Measurements from ENCODE around the gene TRIM44. TPM values are rescaled to one million over a fixed set of nuclear protein-coding genes. Genes with fewer than 3 reads are reported as not detected.
A peak's percentile ranks its signal among the peaks of the same experiment; 100 is the strongest.

Gene TRIM44
- polyA plus RNA-seq, 1 donor (not counting 4 experiments of a cell fraction or from before 2014, with no cell fraction given) = 48.3 TPM

- no peak for TF ChIP-seq EZH2 (IDR thresholded peaks at IDR 0.05; ENCODE audit: low read length)
- no peak for TF ChIP-seq CTCF (optimal IDR thresholded peaks at IDR 0.05 in 1 of 3, IDR thresholded peaks at IDR 0.05 in 1 of 3, conservative IDR thresholded peaks at IDR 0.05 in 1 of 3; ENCODE audit: extremely low read depth in 1 of 3, insufficient read depth in 2 of 3, low read length in 3 of 3)
These were observed 87.7 kb downstream of the TRIM44 start for GRCh38 chr11:35750315-35750714.

GRCh38 chr11:35750981-35751663 is 88.5 kb downstream of the TRIM44 start:
- FAIRE-seq = no peak
- no peaks in the 10 kb centered on the region for H3K9me3 ChIP-seq (ENCODE audit: control insufficient read depth, low read depth, low read length)
- H4K20me1 ChIP-seq (ENCODE audit: control insufficient read depth, extremely low read depth, insufficient read depth, low read length) = no peaks in the 10 kb centered on the region
- H3K27me3 ChIP-seq (ENCODE audit: control insufficient read depth, extremely low read depth, insufficient read depth, low read length) = no peaks in the 10 kb centered on the region
- peaks cover 22% of the 10 kb centered on the region for H3K4me1 ChIP-seq (ENCODE audit: control insufficient read depth, extremely low read depth, insufficient read depth, low read length)
- H3K79me2 ChIP-seq (ENCODE audit: control insufficient read depth, insufficient read depth, low read length) = peaks cover 2% of the 10 kb centered on the region
- H3K4me3 ChIP-seq (ENCODE audit: control insufficient read depth in 2 of 3, extremely low read depth in 1 of 3, insufficient read depth in 2 of 3, low read depth in 1 of 3, low read length in 3 of 3) = peak overlapping the region in 1 of 3 experiments; percentile 9
- H2AFZ ChIP-seq (ENCODE audit: control insufficient read depth, low read length) = no peak overlapping the region
- peak overlapping the region; percentile 70 for H3K4me2 ChIP-seq (ENCODE audit: control insufficient read depth, extremely low read depth, insufficient read depth, low read depth, low read length)
- dilution Hi-C loops (cut with MboI; ENCODE audit: extremely low pct_ligation_motif_present, low sequenced_read_pairs) = no loop called here
- TF ChIP-seq EZH2 (IDR thresholded peaks at IDR 0.05; ENCODE audit: low read length) (no peak), CTCF (optimal IDR thresholded peaks at IDR 0.05 in 1 of 3, IDR thresholded peaks at IDR 0.05 in 1 of 3, conservative IDR thresholded peaks at IDR 0.05 in 1 of 3; ENCODE audit: extremely low read depth in 1 of 3, insufficient read depth in 2 of 3, low read length in 3 of 3) (no peak)
- H3K27ac ChIP-seq (ENCODE audit: control insufficient read depth, insufficient read depth, low read length) = peak overlapping the region; percentile 11
- no peak for DNase-seq (ENCODE audit: low read depth, low spot score)
- H3K36me3 ChIP-seq (ENCODE audit: control insufficient read depth in 2 of 2, extremely low read depth in 1 of 2, insufficient read depth in 2 of 2, low read length in 2 of 2) = no peaks in the 10 kb centered on the region
- H3K9me1 ChIP-seq (ENCODE audit: control insufficient read depth, extremely low read depth, insufficient read depth, low read length) = peaks cover 4% of the 10 kb centered on the region
- no peak overlapping the region for H3K9ac ChIP-seq (ENCODE audit: control insufficient read depth, extremely low read depth, insufficient read depth, low read length)

More at GRCh38 chr11:35750315-35750714, 87.7 kb downstream of the TRIM44 start:
- Histone ChIP-seq H3K27me3 (ENCODE audit: control insufficient read depth, extremely low read depth, insufficient read depth, low read length) (no peaks in the 10 kb centered on the region), H3K4me3 (ENCODE audit: control insufficient read depth in 2 of 3, extremely low read depth in 1 of 3, insufficient read depth in 2 of 3, low read depth in 1 of 3, low read length in 3 of 3) (no peak overlapping the region), H3K36me3 (ENCODE audit: control insufficient read depth in 2 of 2, extremely low read depth in 1 of 2, insufficient read depth in 2 of 2, low read length in 2 of 2) (no peaks in the 10 kb centered on the region), H3K4me2 (ENCODE audit: control insufficient read depth, extremely low read depth, insufficient read depth, low read depth, low read length) (no peak overlapping the region), H3K9me3 (ENCODE audit: control insufficient read depth, low read depth, low read length) (no peaks in the 10 kb centered on the region), H2AFZ (ENCODE audit: control insufficient read depth, low read length) (no peak overlapping the region), H4K20me1 (ENCODE audit: control insufficient read depth, extremely low read depth, insufficient read depth, low read length) (no peaks in the 10 kb centered on the region), H3K9me1 (ENCODE audit: control insufficient read depth, extremely low read depth, insufficient read depth, low read length) (peaks cover 4% of the 10 kb centered on the region), H3K9ac (ENCODE audit: control insufficient read depth, extremely low read depth, insufficient read depth, low read length) (no peak overlapping the region), H3K79me2 (ENCODE audit: control insufficient read depth, insufficient read depth, low read length) (peaks cover 2% of the 10 kb centered on the region), H3K4me1 (ENCODE audit: control insufficient read depth, extremely low read depth, insufficient read depth, low read length) (peaks cover 22% of the 10 kb centered on the region), H3K27ac (ENCODE audit: control insufficient read depth, insufficient read depth, low read length) (no peak overlapping the region)
- no peak for DNase-seq (ENCODE audit: low read depth, low spot score)
- no peak for FAIRE-seq
- dilution Hi-C loops (cut with MboI; ENCODE audit: extremely low pct_ligation_motif_present, low sequenced_read_pairs) = no loop called here
